Adrenal gland (tissue), 12 donors: ENCODE results near the gene NDNF. TPM values are rescaled to one million over a fixed set of nuclear protein-coding genes. Genes with fewer than 3 reads are reported as not detected.

Experiments used
- DNase-seq, 7 donors: peaks; one replicate each; pipeline ENCODE4 v3.0.0-alpha.2; 2019 to 2020
- H3K27ac ChIP-seq, 5 donors: fragments of 200-600 bp; sonication (generic) in 4 of 5; 1 replicate in 3 of 5; 2 replicates in 2 of 5; pipeline versions ENCODE4 v1.5.1 to v1.8.0; 2016 to 2020; ENCODE audit warnings: mild to moderate bottlenecking in 1 of 5
- H3K27me3 ChIP-seq: fragments of 200-600 bp; 2 replicates; pipeline ENCODE4 v1.8.0; 2021
- H3K36me3 ChIP-seq, 2 donors: fragments of 200-600 bp; replicated peaks in 1 of 2; 1 replicate in 1 of 2; 2 replicates in 1 of 2; pipeline versions ENCODE4 v1.5.1 to v1.8.0; 2018 to 2022
- H3K4me1 ChIP-seq, 2 donors: fragments of 200-600 bp; replicated peaks in 1 of 2; 1 replicate in 1 of 2; 2 replicates in 1 of 2; pipeline versions ENCODE4 v1.5.1 to v1.8.0; 2018 to 2021
- H3K4me3 ChIP-seq, 4 donors: fragments of 200-600 bp; sonication (generic) in 3 of 4; one replicate each; pipeline ENCODE4 v1.5.1; 2016 to 2018
- H3K9me3 ChIP-seq, 3 donors: fragments of 200-600 bp; sonication (generic) in 1 of 3; replicated peaks in 1 of 3; 1 replicate in 2 of 3; 2 replicates in 1 of 3; pipeline versions ENCODE4 v1.5.1 to v1.8.0; 2016 to 2021
- CTCF ChIP-seq, 6 experiments: fragments of 450-650 bp in 4 of 6; fragments of 200-600 bp in 2 of 6; sonication (generic) in 1 of 6; IDR thresholded peaks; 1 replicate in 5 of 6; 2 replicates in 1 of 6; pipeline versions ENCODE4 v1.5.1 to v1.8.0; 2016 to 2021; ENCODE audit warnings: antibody characterized with exemption in 6 of 6, mild to moderate bottlenecking in 2 of 6, moderate library complexity in 1 of 6
- POLR2A ChIP-seq, 2 donors: fragments of 450-650 bp; IDR thresholded peaks; one replicate each; pipeline ENCODE4 v1.6.1; 2017; ENCODE audit warnings: antibody characterized with exemption in 2 of 2, mild to moderate bottlenecking in 2 of 2, moderate library complexity in 1 of 2
- WGBS, 4 donors: extraction: QIAGEN DNeasy Blood & Tissue Kit in 2 of 4; methylation state at CpG; one replicate each; pipeline versions ENCODE4 v1.1.5 to v1.1.7; 2013 to 2017; 5-methylcytosine and 5-hydroxymethylcytosine counted together
- intact Hi-C, 2 donors: fragments of 100-400 bp; cut with DNase I; formaldehyde crosslinking; loops; one replicate each; pipeline versions ENCODE4 v1.14.1 to v1.15.0; 2022 to 2023
- polyA plus RNA-seq, 3 donors: library from polyadenylated mRNA; stranded (reverse); fragments of 200-250 nt in 2 of 3; fragments of 350-450 nt in 1 of 3; fragmentation: Illumina TruSeq in 1 of 3; extraction: RNeasy Lipid Tissue Mini Kit (QIAGEN cat#74804) in 1 of 3; gene quantifications; one replicate each; pipeline ENCODE4 v1.2.3, GENCODE V29; 2013 to 2014
- total RNA-seq, 9 donors: library from RNA; depleted of rRNA in 4 of 9; stranded (reverse); fragments of >200 nt in 4 of 9; fragments of 120-200 nt in 1 of 9; fragmentation: NEBNext Ultra II Directional in 1 of 9; extraction: Animal tissue kit (Norgen Biotek cat#: 25700) in 1 of 9; gene quantifications; one replicate each; pipeline versions ENCODE4 v1.1.0 to v1.2.4, GENCODE V29; 2013 to 2023
- donor health status: healthy with polysubstance abuse.
- donor health status: Bipolar disorder and iron deficiency.
- donor health status: DM: yes; HTN: yes; CAD: no.
- donor health status: DM: no; HTN: no; CAD: no.
- donor health status: DM: no; HTN: no; CAD: no.
- donor health status: DM: yes; HTN: yes; CAD: no.

Gene NDNF
- total and polyA plus RNA-seq, 12 donors: 0.26 to 8.3 (median 2.3) TPM

GRCh38 chr4:121050300-121050699, 22.0 kb downstream of the NDNF start:
- no peak overlapping the region for H3K27ac ChIP-seq

GRCh38 chr4:121049072-121049599, 23.2 kb downstream of the NDNF start:
- intact Hi-C loops: no loop called here
- no peaks in the 10 kb centered on the region for H3K9me3 ChIP-seq
- DNase-seq: no peak

More at GRCh38 chr4:121050300-121050699, 22.0 kb downstream of the NDNF start:
- Histone ChIP-seq H3K27me3 (no peaks in the 10 kb centered on the region), H3K4me3 (no peak overlapping the region), H3K4me1 (no peaks in the 10 kb centered on the region), H3K9me3 (no peaks in the 10 kb centered on the region), H3K36me3 (no peaks in the 10 kb centered on the region)
- no peak for DNase-seq
- intact Hi-C loops: no loop called here
- peak in 2 of 6 experiments; percentile 20 to 31 for TF ChIP-seq CTCF (IDR thresholded peaks at IDR 0.05)
- TF ChIP-seq POLR2A (IDR thresholded peaks at IDR 0.05): no peak

GRCh38 chr4:121048165-121048564, 24.2 kb downstream of the NDNF start:
- Histone ChIP-seq H3K9me3 (no peaks in the 10 kb centered on the region), H3K4me3 (no peak overlapping the region), H3K27me3 (no peaks in the 10 kb centered on the region), H3K36me3 (no peaks in the 10 kb centered on the region), H3K27ac (no peak overlapping the region), H3K4me1 (no peaks in the 10 kb centered on the region)
- intact Hi-C loops: no loop called here
- DNase-seq: no peak
- TF ChIP-seq POLR2A (IDR thresholded peaks at IDR 0.05) (no peak), CTCF (IDR thresholded peaks at IDR 0.05) (no peak)
- WGBS, 4 donors: 91 to 93% (median 91%) methylated on average over 6 of the region's 6 CpGs

More at GRCh38 chr4:121049072-121049599, 23.2 kb downstream of the NDNF start:
- Histone ChIP-seq H3K27ac (no peak overlapping the region), H3K4me1 (no peaks in the 10 kb centered on the region), H3K4me3 (no peak overlapping the region), H3K36me3 (no peaks in the 10 kb centered on the region), H3K27me3 (no peaks in the 10 kb centered on the region)
- 54 to 73% (median 58%) methylated on average over 3 of the region's 3 CpGs for WGBS, 4 donors
- TF ChIP-seq CTCF (IDR thresholded peaks at IDR 0.05) (no peak), POLR2A (IDR thresholded peaks at IDR 0.05) (no peak)

- no peaks in the 10 kb centered on the region for H3K36me3 ChIP-seq
- H3K27me3 ChIP-seq: no peaks in the 10 kb centered on the region
- no peak overlapping the region for H3K4me3 ChIP-seq
- 54 to 74% (median 62%) methylated on average over 8 of the region's 8 CpGs for WGBS, 4 donors
- H3K9me3 ChIP-seq: no peaks in the 10 kb centered on the region
- TF ChIP-seq CTCF (IDR thresholded peaks at IDR 0.05) (no peak), POLR2A (IDR thresholded peaks at IDR 0.05) (no peak)
- no peak overlapping the region for H3K27ac ChIP-seq
- intact Hi-C loops: no loop called here
- H3K4me1 ChIP-seq: no peaks in the 10 kb centered on the region
- no peak for DNase-seq
Measured at GRCh38 chr4:121041307-121042090, 30.8 kb downstream of the NDNF start.
